Adrenal gland (tissue), 12 donors: Measurements from ENCODE around the gene TEDC1. TPM values are rescaled to one million over a fixed set of nuclear protein-coding genes. Genes with fewer than 3 reads are reported as not detected.

Experiments used
- DNase-seq, 7 donors: peaks; one replicate each; pipeline ENCODE4 v3.0.0-alpha.2; 2019 to 2020
- H3K27ac ChIP-seq, 5 donors: fragments of 200-600 bp; sonication (generic) in 4 of 5; 1 replicate in 3 of 5; 2 replicates in 2 of 5; pipeline versions ENCODE4 v1.5.1 to v1.8.0; 2016 to 2020; ENCODE audit warnings: mild to moderate bottlenecking in 1 of 5
- H3K27me3 ChIP-seq: fragments of 200-600 bp; 2 replicates; pipeline ENCODE4 v1.8.0; 2021
- H3K36me3 ChIP-seq, 2 donors: fragments of 200-600 bp; replicated peaks in 1 of 2; 1 replicate in 1 of 2; 2 replicates in 1 of 2; pipeline versions ENCODE4 v1.5.1 to v1.8.0; 2018 to 2022
- H3K4me1 ChIP-seq, 2 donors: fragments of 200-600 bp; replicated peaks in 1 of 2; 1 replicate in 1 of 2; 2 replicates in 1 of 2; pipeline versions ENCODE4 v1.5.1 to v1.8.0; 2018 to 2021
- H3K4me3 ChIP-seq, 4 donors: fragments of 200-600 bp; sonication (generic) in 3 of 4; one replicate each; pipeline ENCODE4 v1.5.1; 2016 to 2018
- H3K9me3 ChIP-seq, 3 donors: fragments of 200-600 bp; sonication (generic) in 1 of 3; replicated peaks in 1 of 3; 1 replicate in 2 of 3; 2 replicates in 1 of 3; pipeline versions ENCODE4 v1.5.1 to v1.8.0; 2016 to 2021
- POLR2A ChIP-seq, 2 donors: fragments of 450-650 bp; IDR thresholded peaks; one replicate each; pipeline ENCODE4 v1.6.1; 2017; ENCODE audit warnings: antibody characterized with exemption in 2 of 2, mild to moderate bottlenecking in 2 of 2, moderate library complexity in 1 of 2
- WGBS, 4 donors: extraction: QIAGEN DNeasy Blood & Tissue Kit in 2 of 4; methylation state at CpG; one replicate each; pipeline versions ENCODE4 v1.1.5 to v1.1.7; 2013 to 2017; 5-methylcytosine and 5-hydroxymethylcytosine counted together
- intact Hi-C, 2 donors: fragments of 100-400 bp; cut with DNase I; formaldehyde crosslinking; loops; one replicate each; pipeline versions ENCODE4 v1.14.1 to v1.15.0; 2022 to 2023
- polyA plus RNA-seq, 3 donors: library from polyadenylated mRNA; stranded (reverse); fragments of 200-250 nt in 2 of 3; fragments of 350-450 nt in 1 of 3; fragmentation: Illumina TruSeq in 1 of 3; extraction: RNeasy Lipid Tissue Mini Kit (QIAGEN cat#74804) in 1 of 3; gene quantifications; one replicate each; pipeline ENCODE4 v1.2.3, GENCODE V29; 2013 to 2014
- total RNA-seq, 9 donors: library from RNA; depleted of rRNA in 4 of 9; stranded (reverse); fragments of >200 nt in 4 of 9; fragments of 120-200 nt in 1 of 9; fragmentation: NEBNext Ultra II Directional in 1 of 9; extraction: Animal tissue kit (Norgen Biotek cat#: 25700) in 1 of 9; gene quantifications; one replicate each; pipeline versions ENCODE4 v1.1.0 to v1.2.4, GENCODE V29; 2013 to 2023
- TF ChIP-seq, protein P1 (sequence below), 6 experiments: fragments of 450-650 bp in 4 of 6; fragments of 200-600 bp in 2 of 6; sonication (generic) in 1 of 6; IDR thresholded peaks; 1 replicate in 5 of 6; 2 replicates in 1 of 6; pipeline versions ENCODE4 v1.5.1 to v1.8.0; 2016 to 2021; ENCODE audit warnings: antibody characterized with exemption in 6 of 6, mild to moderate bottlenecking in 2 of 6, moderate library complexity in 1 of 6
- donor health status: healthy with polysubstance abuse.
- donor health status: Bipolar disorder and iron deficiency.
- donor health status: DM: yes; HTN: yes; CAD: no.
- donor health status: DM: no; HTN: no; CAD: no.
- donor health status: DM: no; HTN: no; CAD: no.
- donor health status: DM: yes; HTN: yes; CAD: no.

Gene TEDC1
- total and polyA plus RNA-seq, 12 donors: 0.24 to 19.1 (median 3.4) TPM

DNA sequence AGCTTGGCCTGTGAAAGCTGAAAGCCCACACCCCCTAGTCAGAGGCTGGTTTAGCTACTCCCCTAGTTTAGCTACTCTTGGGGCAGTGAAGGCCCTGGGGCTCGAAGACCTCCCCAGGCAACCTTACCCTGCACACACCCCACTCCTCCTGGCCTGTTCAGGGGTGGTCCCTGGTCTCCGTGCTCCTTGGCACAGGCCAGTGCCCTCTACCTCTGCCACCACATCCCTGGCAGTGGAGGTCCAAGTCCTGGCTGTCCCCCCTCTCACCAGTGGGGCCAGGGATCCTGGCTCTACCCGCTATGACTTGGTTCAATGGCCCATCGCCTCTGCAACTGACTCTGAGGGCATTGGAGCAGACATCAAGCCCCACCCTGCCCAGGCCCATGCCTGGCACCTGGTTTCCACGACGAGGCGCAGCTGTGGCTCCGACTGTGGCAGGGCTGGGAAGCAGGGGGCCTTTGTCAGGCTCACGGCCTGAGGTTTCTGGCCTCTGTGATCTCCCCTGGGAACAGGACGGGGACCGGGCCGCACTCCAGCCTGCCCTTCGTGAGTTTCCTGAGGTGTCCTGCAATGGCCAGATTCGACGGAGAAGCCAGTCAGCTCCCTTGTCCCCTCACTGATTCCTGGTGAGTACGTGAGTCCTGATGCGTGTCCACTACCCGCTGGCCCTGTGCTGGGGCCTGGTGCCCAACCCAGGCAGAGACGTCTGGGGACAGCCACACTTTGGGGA, 41.0 kb downstream of the TEDC1 start:
- Histone ChIP-seq H3K27ac (no peak overlapping the region), H3K36me3 (no peaks in the 10 kb centered on the region), H3K27me3 (peaks cover 14% of the 10 kb centered on the region), H3K4me1 (peaks cover 10 to 27% of the 10 kb centered on the region in 2 donors), H3K4me3 (no peak overlapping the region), H3K9me3 (no peaks in the 10 kb centered on the region)
- DNase-seq: no peak
- intact Hi-C loops: no loop called here
- WGBS, 4 donors: 82 to 91% (median 87%) methylated on average over 4 to 19 of the region's 19 CpGs
- TF ChIP-seq, protein P1, sequence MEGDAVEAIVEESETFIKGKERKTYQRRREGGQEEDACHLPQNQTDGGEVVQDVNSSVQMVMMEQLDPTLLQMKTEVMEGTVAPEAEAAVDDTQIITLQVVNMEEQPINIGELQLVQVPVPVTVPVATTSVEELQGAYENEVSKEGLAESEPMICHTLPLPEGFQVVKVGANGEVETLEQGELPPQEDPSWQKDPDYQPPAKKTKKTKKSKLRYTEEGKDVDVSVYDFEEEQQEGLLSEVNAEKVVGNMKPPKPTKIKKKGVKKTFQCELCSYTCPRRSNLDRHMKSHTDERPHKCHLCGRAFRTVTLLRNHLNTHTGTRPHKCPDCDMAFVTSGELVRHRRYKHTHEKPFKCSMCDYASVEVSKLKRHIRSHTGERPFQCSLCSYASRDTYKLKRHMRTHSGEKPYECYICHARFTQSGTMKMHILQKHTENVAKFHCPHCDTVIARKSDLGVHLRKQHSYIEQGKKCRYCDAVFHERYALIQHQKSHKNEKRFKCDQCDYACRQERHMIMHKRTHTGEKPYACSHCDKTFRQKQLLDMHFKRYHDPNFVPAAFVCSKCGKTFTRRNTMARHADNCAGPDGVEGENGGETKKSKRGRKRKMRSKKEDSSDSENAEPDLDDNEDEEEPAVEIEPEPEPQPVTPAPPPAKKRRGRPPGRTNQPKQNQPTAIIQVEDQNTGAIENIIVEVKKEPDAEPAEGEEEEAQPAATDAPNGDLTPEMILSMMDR (IDR thresholded peaks at IDR 0.05): no peak
- TF ChIP-seq POLR2A (IDR thresholded peaks at IDR 0.05): no peak

DNA sequence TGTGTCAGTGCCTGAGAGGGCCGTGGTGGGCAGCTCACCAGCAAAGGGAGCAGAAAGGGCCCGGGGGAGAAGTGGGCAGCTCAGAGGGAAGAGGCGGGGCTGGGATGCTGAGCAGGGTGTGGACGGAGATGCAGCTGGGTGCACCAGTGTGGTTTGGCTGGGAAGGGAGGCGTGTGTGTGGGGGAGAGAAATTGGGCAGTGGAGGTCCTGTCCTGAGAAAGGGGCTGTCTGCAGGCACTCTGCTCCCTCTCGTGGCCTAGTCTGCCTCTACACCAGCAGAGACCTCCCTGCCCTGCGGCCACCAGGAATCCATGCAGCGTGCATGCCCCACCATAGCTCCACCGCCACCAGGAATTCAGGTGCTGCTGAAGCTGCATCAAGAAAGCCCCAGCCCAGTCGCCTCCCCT, 41.7 kb downstream of the TEDC1 start:
- Histone ChIP-seq H3K4me1 (peaks cover 7 to 21% of the 10 kb centered on the region in 2 donors), H3K27me3 (peaks cover 18% of the 10 kb centered on the region), H3K36me3 (no peaks in the 10 kb centered on the region), H3K27ac (no peak overlapping the region), H3K4me3 (no peak overlapping the region), H3K9me3 (no peaks in the 10 kb centered on the region)
- DNase-seq: no peak
- TF ChIP-seq POLR2A (IDR thresholded peaks at IDR 0.05): no peak
- TF ChIP-seq, protein P1 (IDR thresholded peaks at IDR 0.05): peak in 1 of 6 experiments; percentile 5
- intact Hi-C loops: no loop called here
- WGBS, 4 donors: 61 to 73% (median 67%) methylated on average over 9 to 10 of the region's 10 CpGs

DNA sequence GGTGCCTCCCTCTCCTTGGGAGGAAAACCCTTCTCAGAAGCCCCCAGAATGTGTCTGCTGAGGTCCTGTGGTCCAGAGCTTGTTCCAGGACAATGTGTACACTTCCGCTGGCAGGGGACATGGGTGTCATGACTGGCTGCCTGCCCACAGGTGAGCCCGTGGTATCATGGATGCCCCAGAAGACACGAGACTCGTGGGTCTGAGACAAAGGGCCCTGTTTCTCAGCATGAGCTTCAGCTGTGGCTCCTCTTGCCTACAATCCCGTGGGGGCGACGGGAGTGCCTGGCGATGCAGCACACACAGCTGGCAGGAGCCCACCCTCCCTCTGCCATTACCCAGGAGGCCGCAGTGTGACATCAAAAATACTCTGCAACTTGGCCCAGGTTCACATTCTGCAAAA, 42.3 kb downstream of the TEDC1 start:
- Histone ChIP-seq H3K9me3 (no peaks in the 10 kb centered on the region), H3K4me1 (peaks cover 7 to 16% of the 10 kb centered on the region in 2 donors), H3K4me3 (no peak overlapping the region), H3K27me3 (peaks cover 19% of the 10 kb centered on the region), H3K27ac (no peak overlapping the region), H3K36me3 (no peaks in the 10 kb centered on the region)
- no peak for TF ChIP-seq POLR2A (IDR thresholded peaks at IDR 0.05)
- TF ChIP-seq, protein P1 (IDR thresholded peaks at IDR 0.05): no peak
- no peak for DNase-seq
- intact Hi-C loops: no loop called here
- 67 to 75% (median 74%) methylated on average over 5 to 9 of the region's 9 CpGs for WGBS, 4 donors

DNA sequence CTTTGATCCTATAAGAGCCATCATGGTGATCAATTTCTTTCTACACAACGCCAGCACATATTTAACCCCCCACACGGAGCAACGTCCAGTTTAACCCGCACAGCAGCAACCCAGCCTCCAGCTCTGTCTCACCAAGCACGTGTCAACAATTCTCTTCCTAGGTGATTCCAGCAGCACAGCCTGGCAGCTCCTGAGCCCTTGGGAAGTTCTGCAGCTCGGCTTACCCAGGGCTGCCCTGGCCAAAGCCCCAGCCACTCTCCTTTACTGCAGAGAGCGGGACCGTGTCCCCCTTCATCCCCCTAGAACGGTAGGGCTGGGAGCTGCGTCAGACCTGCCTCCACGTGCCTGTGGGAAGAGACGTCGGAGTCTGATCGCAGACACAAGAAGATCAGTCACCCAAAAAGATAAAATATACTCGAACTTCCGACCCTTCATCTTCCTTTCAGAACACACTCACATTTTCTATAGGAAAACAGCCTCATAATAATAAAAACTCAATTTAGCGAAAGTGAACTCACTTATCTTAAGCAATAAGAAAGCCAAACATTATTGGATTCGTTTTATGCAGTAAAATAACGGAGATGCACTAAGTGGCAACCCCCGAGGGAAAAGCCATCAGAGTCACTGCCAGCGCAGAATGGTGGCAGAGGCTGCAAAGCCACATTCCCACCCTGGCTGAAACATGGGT, 42.9 kb downstream of the TEDC1 start:
- WGBS, 4 donors: 55 to 72% (median 63%) methylated on average over 20 to 21 of the region's 21 CpGs

More for the DNA sequence above, 42.9 kb downstream of the TEDC1 start:
- TF ChIP-seq, protein P1 (IDR thresholded peaks at IDR 0.05): no peak
- TF ChIP-seq POLR2A (IDR thresholded peaks at IDR 0.05): no peak
- Histone ChIP-seq H3K36me3 (no peaks in the 10 kb centered on the region), H3K4me3 (no peak overlapping the region), H3K27me3 (peaks cover 21% of the 10 kb centered on the region), H3K9me3 (no peaks in the 10 kb centered on the region), H3K27ac (no peak overlapping the region), H3K4me1 (peaks cover 3 to 11% of the 10 kb centered on the region in 2 donors)
- intact Hi-C loops: no loop called here
- no peak for DNase-seq
